Measurements from ENCODE around the gene C1orf74.
A peak's percentile ranks its signal among the peaks of the same experiment; 100 is the strongest.

The C1orf74 gene

GRCh38 chr1:209784265-209785169 lies at the start of gene C1orf74:
Gene C1orf74 (minus strand): TSS chr1:209784559. CDS start chr1:209783634, 925 bp downstream.
- peak; percentile 96 for FAIRE-seq

GRCh38 chr1:209831615-209832014 lies 47.3 kb upstream of the C1orf74 start:
- no peak for FAIRE-seq

GRCh38 chr1:209830722-209831121 lies 46.4 kb upstream of the C1orf74 start:
- no peak for FAIRE-seq

- FAIRE-seq: no peak
Observed at GRCh38 chr1:209829716-209830115, 45.4 kb upstream of the C1orf74 start.

- FAIRE-seq: peak; percentile 89
Observed at GRCh38 chr1:209827384-209828262, 43.3 kb upstream of the C1orf74 start, which contains the start of gene UTP25. Gene UTP25 (plus strand): TSS chr1:209827972. CDS start chr1:209828064, 92 bp downstream.

GRCh38 chr1:209825591-209826434 lies 41.5 kb upstream of the C1orf74 start:
- FAIRE-seq: no peak

GRCh38 chr1:209823143-209824041 lies 39.0 kb upstream of the C1orf74 start:
- no peak for FAIRE-seq

GRCh38 chr1:209822706-209823105 lies 38.3 kb upstream of the C1orf74 start:
- no peak for FAIRE-seq

GRCh38 chr1:209820986-209821385 lies 36.6 kb upstream of the C1orf74 start:
- no peak for FAIRE-seq

- FAIRE-seq: no peak
Observed at GRCh38 chr1:209819058-209819457, 34.7 kb upstream of the C1orf74 start.

GRCh38 chr1:209817691-209818090 lies 33.3 kb upstream of the C1orf74 start:
- FAIRE-seq: no peak

- no peak for FAIRE-seq
Observed at GRCh38 chr1:209816923-209817322, 32.6 kb upstream of the C1orf74 start.

- no peak for FAIRE-seq
Observed at GRCh38 chr1:209815931-209816341, 31.6 kb upstream of the C1orf74 start.

- FAIRE-seq: no peak
Observed at GRCh38 chr1:209815490-209815889, 31.1 kb upstream of the C1orf74 start.

GRCh38 chr1:209813902-209814301 lies 29.5 kb upstream of the C1orf74 start:
- FAIRE-seq: no peak

- FAIRE-seq: no peak
Observed at GRCh38 chr1:209810783-209811182, 26.4 kb upstream of the C1orf74 start.

- no peak for FAIRE-seq
Observed at GRCh38 chr1:209809611-209810010, 25.3 kb upstream of the C1orf74 start.

GRCh38 chr1:209808059-209808581 lies 23.8 kb upstream of the C1orf74 start:
- FAIRE-seq: no peak

GRCh38 chr1:209807509-209807908 lies 23.1 kb upstream of the C1orf74 start:
- FAIRE-seq: no peak

GRCh38 chr1:209805875-209806760 lies 21.8 kb upstream of the C1orf74 start, which contains the start of gene IRF6:
Gene IRF6 (minus strand): TSS chr1:209806142. CDS start chr1:209801413, 4,729 bp downstream.
- FAIRE-seq: no peak
